GM23338 (cell line): ENCODE measurements around the gene NUP205.
"Not testable (repeated sequence)": the region's sequence is repeated elsewhere in the genome, so short reads cannot be mapped to it uniquely, and the experiment has no call there.

Experiments
- CREB1 ChIP-seq: fragments of 250-450 bp; sonication (Bioruptor Pico); IDR thresholded peaks from 2 replicates; pipeline ENCODE4 v1.5.0; 2020; ENCODE audit warnings: low read depth, mild to moderate bottlenecking, moderate library complexity
- CTCF ChIP-seq, 2 experiments: fragments of 200-600 bp in 1 of 2; sonication (generic) in 1 of 2; conservative IDR thresholded peaks; 2 replicates each; pipeline versions ENCODE4 v1.5.1 to v1.6.1; 2016 to 2017; ENCODE audit warnings: antibody characterized with exemption in 2 of 2, low read depth in 2 of 2, mild to moderate bottlenecking in 2 of 2, moderate library complexity in 1 of 2
- ETS1 ChIP-seq: IDR thresholded peaks from 2 replicates; pipeline ENCODE4 v1.6.1; 2016; ENCODE audit warnings: antibody characterized with exemption
- EZH2 ChIP-seq: fragments of 200-600 bp; sonication (generic); IDR thresholded peaks from one replicate; pipeline ENCODE4 v1.8.0; 2017; ENCODE audit warnings: antibody characterized with exemption, mild to moderate bottlenecking, low read depth; ENCODE audit not compliant: unreplicated experiment
- EZH2phosphoT487 ChIP-seq: fragments of 200-600 bp; sonication (generic); IDR thresholded peaks from one replicate; pipeline ENCODE4 v1.8.1; 2018; ENCODE audit warnings: antibody characterized with exemption; ENCODE audit not compliant: unreplicated experiment
- JUNB ChIP-seq: IDR thresholded peaks from one replicate; pipeline ENCODE4 v1.6.1; 2016; ENCODE audit warnings: antibody characterized with exemption; ENCODE audit not compliant: unreplicated experiment
- POLR2AphosphoS5 ChIP-seq: IDR thresholded peaks from 2 replicates; pipeline ENCODE4 v1.6.1; 2016; ENCODE audit warnings: antibody characterized with exemption, low read depth
- REST ChIP-seq: IDR thresholded peaks from one replicate; pipeline ENCODE4 v1.6.1; 2018; ENCODE audit warnings: antibody characterized with exemption; ENCODE audit not compliant: unreplicated experiment
- STAT1 ChIP-seq: IDR thresholded peaks from one replicate; pipeline ENCODE4 v1.6.1; 2016; ENCODE audit warnings: antibody characterized with exemption; ENCODE audit not compliant: unreplicated experiment

DNA sequence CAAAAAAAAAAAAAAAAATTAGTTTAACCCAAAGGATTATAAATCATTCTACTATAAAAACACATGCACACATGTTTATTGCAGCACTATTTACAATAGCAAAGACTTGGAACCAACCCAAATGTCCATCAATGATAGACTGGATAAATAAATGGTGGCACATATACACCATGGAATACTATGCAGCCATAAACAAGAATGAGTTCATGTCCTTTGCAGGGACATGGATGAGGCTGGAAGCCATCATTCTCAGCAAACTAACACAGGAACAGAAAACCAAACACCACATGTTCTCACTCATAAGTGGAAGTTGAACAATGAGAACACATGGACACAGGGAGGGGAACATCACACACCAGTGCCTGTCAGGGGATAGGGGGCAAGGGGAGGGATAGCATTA, 82.0 kb downstream of the NUP205 start:
- TF ChIP-seq CTCF (conservative IDR thresholded peaks at IDR 0.05; ENCODE audit: low read depth in 2 of 2); REST; POLR2AphosphoS5; JUNB; CREB1 (CRISPR knock-in tag); EZH2; EZH2phosphoT487; ETS1; STAT1: not testable (repeated sequence)
